Common myeloid progenitor, CD34-positive (primary cell): Measurements from ENCODE around the gene RAB31.

ENCODE experiments used
- CTCF ChIA-PET: fragments of 350-600 bp; sonication (Branson Sonifier 250); formaldehyde crosslinking; loops from one replicate; lab custom pipeline; 2021; ENCODE audit warnings: antibody characterized with exemption; lab: Charles Lee
- POLR2A ChIA-PET: fragments of 350-600 bp; sonication (Branson Sonifier 250); formaldehyde crosslinking; loops from one replicate; lab custom pipeline; 2021; ENCODE audit warnings: antibody characterized with exemption; lab: Charles Lee
- DNase-seq, 3 donors: peaks; one replicate each; pipeline versions ENCODE4 v3.0.0 to v3.0.0-alpha.2; 2013
- H3K27ac ChIP-seq, 2 experiments: 1 replicate in 1 of 2; 2 replicates in 1 of 2; pipeline ENCODE4 v1.7.0; 2013; ENCODE audit warnings: inconsistent platforms in 2 of 2, low read length in 2 of 2, mild to moderate bottlenecking in 2 of 2, low read depth in 1 of 2, moderate library complexity in 1 of 2; ENCODE audit not compliant: severe bottlenecking in 2 of 2, insufficient read depth in 1 of 2, poor library complexity in 1 of 2
- H3K27me3 ChIP-seq, 5 experiments: replicated peaks in 2 of 5; 1 replicate in 3 of 5; 2 replicates in 2 of 5; pipeline versions ENCODE4 v1.6.1 to v1.7.0; 2013; ENCODE audit warnings: low read length in 4 of 5, mild to moderate bottlenecking in 2 of 5, moderate library complexity in 2 of 5, inconsistent platforms in 1 of 5; ENCODE audit not compliant: insufficient read depth in 5 of 5, control insufficient read depth in 4 of 5
- H3K36me3 ChIP-seq, 4 experiments: 1 replicate in 2 of 4; 2 replicates in 2 of 4; pipeline versions ENCODE4 v1.6.1 to v1.7.0; 2013; ENCODE audit warnings: low read length in 3 of 4, control low read depth in 1 of 4, mild to moderate bottlenecking in 1 of 4; ENCODE audit not compliant: control insufficient read depth in 4 of 4, insufficient read depth in 4 of 4
- H3K4me1 ChIP-seq, 4 experiments: 1 replicate in 3 of 4; 2 replicates in 1 of 4; pipeline versions ENCODE4 v1.6.1 to v1.7.1; 2013; ENCODE audit warnings: low read length in 3 of 4, mild to moderate bottlenecking in 3 of 4, control low read depth in 1 of 4, inconsistent platforms in 1 of 4, moderate library complexity in 1 of 4; ENCODE audit not compliant: control insufficient read depth in 4 of 4, insufficient read depth in 4 of 4; ENCODE audit errors: control extremely low read depth in 1 of 4
- H3K4me3 ChIP-seq, 7 experiments: 1 replicate in 4 of 7; 2 replicates in 3 of 7; pipeline versions ENCODE4 v1.5.1 to v1.7.0; 2013; ENCODE audit warnings: mild to moderate bottlenecking in 7 of 7, low read length in 6 of 7, moderate library complexity in 6 of 7, inconsistent platforms in 2 of 7, low read depth in 2 of 7, control low read depth in 1 of 7; ENCODE audit not compliant: insufficient read depth in 4 of 7, control insufficient read depth in 1 of 7; ENCODE audit errors: extremely low read depth in 1 of 7
- H3K9me3 ChIP-seq, 5 experiments: 1 replicate in 4 of 5; 2 replicates in 1 of 5; pipeline versions ENCODE4 v1.6.1 to v1.7.1; 2013; ENCODE audit warnings: low read length in 4 of 5, mild to moderate bottlenecking in 2 of 5, inconsistent platforms in 1 of 5, low read depth in 1 of 5, moderate library complexity in 1 of 5; ENCODE audit not compliant: control insufficient read depth in 4 of 5, insufficient read depth in 2 of 5; ENCODE audit errors: control extremely low read depth in 1 of 5
- WGBS: methylation state at CpG from one replicate; pipeline ENCODE4 v1.1.5; 2013; ENCODE audit not compliant: insufficient coverage; 5-methylcytosine and 5-hydroxymethylcytosine counted together

Gene RAB31

DNA sequence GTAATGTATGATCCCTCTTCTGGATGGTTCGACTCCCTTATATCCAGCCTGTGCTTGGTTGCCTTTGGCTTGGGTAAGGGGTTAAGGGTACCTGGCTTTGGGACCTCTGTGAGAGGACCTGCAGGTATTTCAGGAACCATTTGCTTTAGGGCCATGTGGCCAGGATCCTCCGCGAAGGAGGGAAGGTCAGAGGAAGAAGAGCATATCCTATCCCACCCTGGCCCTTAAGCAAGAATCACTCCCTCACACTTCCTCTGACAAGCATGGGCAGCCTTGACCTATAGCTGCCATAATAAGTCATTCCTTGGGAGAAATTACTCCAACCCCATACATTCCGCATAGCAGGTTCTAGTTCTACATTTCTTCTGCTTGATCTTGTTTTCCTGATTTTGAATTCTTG, 118.6 kb downstream of the RAB31 start:
- Histone ChIP-seq H3K4me3 (no peak overlapping the region), H3K27me3 (no peaks in the 10 kb centered on the region), H3K9me3 (no peaks in the 10 kb centered on the region), H3K27ac (no peak overlapping the region), H3K36me3 (no peaks in the 10 kb centered on the region), H3K4me1 (peaks cover 14 to 56% (median 49%) of the 10 kb centered on the region in 4 experiments)
- POLR2A ChIA-PET: no interaction called here
- DNase-seq: no peak
- 88% methylated on average over 1 of the region's 4 CpGs for WGBS
- CTCF ChIA-PET: interaction anchor here (1.5 kb wide), 1 partner anchor 120 kb away, joined by 3 read pairs; no protein-coding TSS in a partner anchor

DNA sequence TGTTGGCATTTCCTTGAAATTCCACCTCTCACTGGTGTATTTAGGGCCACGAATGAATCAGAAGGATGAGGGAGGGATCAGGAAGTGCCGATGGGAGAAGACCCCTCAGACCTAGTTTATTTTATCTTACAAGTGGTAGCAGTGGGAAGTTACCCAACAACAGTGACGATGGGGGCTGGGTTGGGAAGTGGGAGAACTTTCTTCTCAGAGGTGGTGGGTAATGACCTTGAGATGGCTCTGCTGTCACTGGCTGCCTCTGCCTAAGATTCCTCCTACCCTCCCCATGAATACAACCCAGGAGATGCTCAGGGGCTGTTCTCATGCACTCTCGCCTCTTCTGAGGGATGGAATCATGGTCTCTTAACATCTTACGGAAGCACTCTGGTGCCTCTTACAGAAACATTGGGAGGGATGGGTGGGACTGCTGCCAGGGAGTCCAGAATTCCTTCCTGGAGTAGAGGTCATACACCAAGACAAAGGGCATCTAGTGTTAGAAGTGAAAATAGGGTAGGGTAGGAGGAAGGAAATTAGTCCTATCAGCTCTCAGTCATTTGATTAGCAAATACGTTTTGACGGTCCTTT, 119.2 kb downstream of the RAB31 start:
- peaks cover 0 to 4% (median 0%) of the 10 kb centered on the region in 4 experiments for H3K36me3 ChIP-seq
- no peaks in the 10 kb centered on the region for H3K27me3 ChIP-seq
- DNase-seq: no peak
- 81% methylated on average over 6 of the region's 7 CpGs for WGBS
- CTCF ChIA-PET: interaction anchor here (0.8 to 1.5 kb wide), 2 partner anchors 72 to 121 kb away, joined by 3 to 4 read pairs; no protein-coding TSS in a partner anchor
- POLR2A ChIA-PET: no interaction called here
- H3K27ac ChIP-seq: no peak overlapping the region
- H3K4me1 ChIP-seq: peaks cover 14 to 56% (median 49%) of the 10 kb centered on the region in 4 experiments
- H3K9me3 ChIP-seq: no peaks in the 10 kb centered on the region
- H3K4me3 ChIP-seq: no peak overlapping the region

DNA sequence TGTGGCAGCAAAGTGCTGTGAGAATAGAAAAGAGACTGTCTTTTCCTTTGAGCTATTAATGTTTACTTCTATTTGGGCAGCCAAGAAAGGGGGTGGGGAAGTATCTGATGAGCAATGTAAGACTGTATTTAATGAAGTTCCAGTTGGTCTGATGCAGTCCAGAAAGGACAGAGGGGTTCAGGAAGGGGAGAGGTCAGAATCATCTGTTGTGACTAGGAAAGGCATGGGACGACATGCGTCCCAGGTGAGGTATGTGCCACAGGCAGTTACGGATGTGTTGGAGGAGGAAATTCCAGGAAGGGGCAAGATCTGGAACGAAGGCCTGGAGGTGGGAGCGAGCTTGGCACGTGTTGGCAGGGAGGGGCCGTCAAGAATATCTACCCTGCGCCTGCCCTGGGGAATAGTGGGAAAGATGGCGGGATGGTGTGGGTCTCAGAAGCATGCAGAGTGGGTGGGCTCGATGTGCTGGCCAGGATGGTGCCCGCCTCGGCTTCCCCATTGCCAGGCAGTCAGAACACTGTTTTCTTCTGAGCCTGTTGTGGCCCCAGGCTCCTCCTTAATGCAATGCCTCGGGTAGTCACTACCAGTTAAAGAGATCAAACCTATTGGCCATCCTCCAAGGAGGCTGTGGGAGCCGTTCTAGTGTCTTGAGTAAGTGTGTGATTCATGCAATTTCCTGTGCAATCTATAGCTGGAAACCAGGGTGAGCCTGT, 119.8 kb downstream of the RAB31 start:
- H3K27me3 ChIP-seq: no peaks in the 10 kb centered on the region
- H3K4me1 ChIP-seq: peaks cover 14 to 56% (median 49%) of the 10 kb centered on the region in 4 experiments
- ChIA-PET POLR2A (no interaction called here), CTCF (interaction anchor here (0.8 to 1.5 kb wide), 3 partner anchors 17 to 121 kb away, joined by 3 to 4 read pairs (median 3); no protein-coding TSS in a partner anchor)
- no peak overlapping the region for H3K4me3 ChIP-seq
- no peak overlapping the region for H3K27ac ChIP-seq
- 85% methylated on average over 9 of the region's 14 CpGs for WGBS
- DNase-seq: peak; percentile 74 to 89 (median 86)
- H3K9me3 ChIP-seq: no peaks in the 10 kb centered on the region
- H3K36me3 ChIP-seq: peaks cover 0 to 9% (median 0%) of the 10 kb centered on the region in 4 experiments

DNA sequence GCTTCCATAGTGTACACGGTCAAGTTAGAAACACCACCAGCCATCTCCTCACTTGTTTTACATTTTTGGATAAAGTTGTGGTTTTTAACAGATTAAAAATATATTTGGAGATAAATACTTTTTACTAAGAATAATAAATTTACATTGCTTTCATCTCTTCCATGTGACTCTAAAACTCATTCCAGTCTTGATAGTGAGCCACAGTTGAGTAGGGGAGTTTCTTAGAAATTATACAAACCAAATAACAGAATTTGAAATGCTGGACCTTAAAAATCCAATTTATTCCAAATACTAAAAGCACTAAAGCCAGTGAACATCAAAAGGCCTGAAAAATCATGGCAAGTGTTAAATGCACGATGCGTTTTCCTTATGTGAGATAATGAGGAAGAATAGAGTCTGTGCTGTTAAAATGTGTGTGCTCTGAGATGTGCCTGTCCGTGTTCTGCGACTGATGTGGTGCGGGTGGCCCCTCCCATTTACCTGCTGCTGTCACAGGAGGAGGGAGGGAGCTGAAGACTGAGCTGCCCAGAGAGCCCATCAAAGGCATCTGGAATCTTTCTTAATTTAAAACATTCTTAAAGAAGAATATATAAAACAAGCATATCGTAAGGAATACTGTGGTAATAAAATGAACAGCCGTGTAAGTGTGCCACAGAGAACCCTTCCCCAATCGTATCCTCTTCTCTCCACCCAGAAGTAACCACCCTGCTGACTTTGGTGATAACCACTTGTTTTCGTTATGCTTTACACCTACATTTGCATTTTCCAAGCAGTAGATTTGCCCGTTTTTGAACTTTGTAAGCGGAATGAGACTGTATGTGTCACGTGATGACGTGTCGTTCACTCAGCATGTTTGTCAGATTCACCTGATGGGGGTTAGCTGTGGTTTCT, 120.7 kb downstream of the RAB31 start:
- Histone ChIP-seq H3K36me3 (peaks cover 0 to 9% (median 0%) of the 10 kb centered on the region in 4 experiments), H3K4me3 (no peak overlapping the region), H3K4me1 (peaks cover 14 to 56% (median 47%) of the 10 kb centered on the region in 4 experiments), H3K27me3 (no peaks in the 10 kb centered on the region), H3K27ac (no peak overlapping the region), H3K9me3 (no peaks in the 10 kb centered on the region)
- 94% methylated on average over 9 of the region's 15 CpGs for WGBS
- peak in 1 of 3 donors; percentile 26 for DNase-seq
- POLR2A ChIA-PET: no interaction called here
- CTCF ChIA-PET: interaction anchor here (1.1 kb wide), 1 partner anchor 16 kb away, joined by 3 read pairs; no protein-coding TSS in a partner anchor

DNA sequence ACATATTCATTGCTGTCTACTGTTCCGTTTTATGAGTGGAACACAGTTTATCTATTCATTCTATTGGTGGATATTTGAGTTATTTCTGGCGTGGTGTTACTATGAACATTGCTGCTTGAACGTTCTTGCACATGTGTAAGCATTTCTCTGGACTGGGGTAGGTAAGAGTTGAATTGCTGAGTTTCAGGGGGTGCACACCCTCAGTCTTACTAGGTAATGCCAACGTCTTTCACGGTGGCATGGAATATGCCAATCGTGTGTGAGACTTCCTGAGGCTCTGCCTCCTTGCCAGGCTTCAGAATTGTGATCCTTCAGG, 121.3 kb downstream of the RAB31 start:
- Histone ChIP-seq H3K4me1 (peaks cover 11 to 52% (median 42%) of the 10 kb centered on the region in 4 experiments), H3K36me3 (peaks cover 0 to 9% (median 0%) of the 10 kb centered on the region in 4 experiments), H3K4me3 (no peak overlapping the region), H3K9me3 (no peaks in the 10 kb centered on the region), H3K27ac (no peak overlapping the region), H3K27me3 (no peaks in the 10 kb centered on the region)
- POLR2A ChIA-PET: no interaction called here
- WGBS: 97% methylated on average over 6 of the region's 6 CpGs
- no peak for DNase-seq
- CTCF ChIA-PET: interaction anchor here (1.1 kb wide), 1 partner anchor 16 kb away, joined by 3 read pairs; no protein-coding TSS in a partner anchor

DNA sequence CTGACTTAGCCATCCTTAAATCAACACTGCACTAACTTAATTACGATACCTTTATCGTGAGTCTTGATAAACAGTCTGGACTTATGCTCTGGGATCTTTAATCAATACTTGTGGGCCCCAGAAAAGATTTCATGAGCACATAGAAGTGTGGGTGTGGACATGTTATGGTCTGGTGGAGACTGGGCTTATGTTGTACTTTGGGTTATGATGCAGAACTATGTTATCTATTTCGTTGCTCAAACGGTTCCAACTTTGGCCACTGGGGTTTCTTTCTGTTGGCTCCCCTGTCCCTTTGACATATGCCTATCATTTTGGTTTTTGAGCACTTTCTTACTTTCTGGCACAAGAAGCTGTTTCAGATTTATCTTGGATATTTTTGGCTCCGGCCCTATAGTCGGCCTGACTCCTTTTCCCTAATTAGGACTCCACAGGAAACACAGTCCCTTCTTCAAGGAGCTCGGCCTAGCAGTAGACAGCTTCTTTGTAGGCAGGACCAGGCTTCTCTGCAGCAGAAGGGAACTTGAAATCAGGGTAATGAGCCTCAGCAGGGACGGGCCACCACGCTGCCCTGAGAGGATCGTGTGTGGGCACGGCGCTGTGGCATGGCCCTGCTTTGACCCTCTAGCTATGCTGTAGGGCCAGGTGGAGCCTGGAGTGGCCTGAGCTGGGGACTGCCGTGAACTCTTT, 123.1 kb downstream of the RAB31 start:
- ChIA-PET CTCF (interaction anchor here (0.9 to 1.1 kb wide), 2 partner anchors 15 to 82 kb away, joined by 3 read pairs; partner anchors contain the start of gene VAPA), POLR2A (no interaction called here)
- peaks cover 0 to 9% (median 0%) of the 10 kb centered on the region in 4 experiments for H3K36me3 ChIP-seq
- DNase-seq: no peak
- H3K4me3 ChIP-seq: no peak overlapping the region
- no peaks in the 10 kb centered on the region for H3K27me3 ChIP-seq
- H3K27ac ChIP-seq: no peak overlapping the region
- WGBS: 98% methylated on average over 12 of the region's 13 CpGs
- no peaks in the 10 kb centered on the region for H3K9me3 ChIP-seq
- peaks cover 0 to 34% (median 25%) of the 10 kb centered on the region in 4 experiments for H3K4me1 ChIP-seq
